ENCODE results near the gene SLC2A1. TPM values are rescaled to one million over a fixed set of nuclear protein-coding genes. Genes with fewer than 3 reads are reported as not detected.
"Not testable (repeated sequence)": the region's sequence is repeated elsewhere in the genome, so short reads cannot be mapped to it uniquely, and the experiment has no call there.

SLC2A1 gene
- total RNA-seq, 2 experiments from 2014 or later = 113 to 123 TPM

GRCh38 chr1:42908046-42908445 lies 50.6 kb downstream of the SLC2A1 start:
- POLR2A ChIA-PET = no interaction called here
- ATAC-seq (no peak), DNase-seq (no peak)
- Mint-ChIP-seq H3K36me3 (ENCODE audit: low read depth) (no peaks in the 10 kb centered on the region), H3K4me1 (ENCODE audit: low read depth) (no peaks in the 10 kb centered on the region), H3K4me3 (no peak overlapping the region), H3K27me3 (ENCODE audit: low read depth) (peaks cover 5% of the 10 kb centered on the region), H3K27ac (no peak overlapping the region), H3K9me3 (ENCODE audit: insufficient read depth) (no peaks in the 10 kb centered on the region)
- CTCF ChIA-PET = no interaction called here

GRCh38 chr1:42904434-42904833 lies 54.2 kb downstream of the SLC2A1 start:
- no peak overlapping the region for H3K27ac Mint-ChIP-seq
- POLR2A ChIA-PET = no interaction called here
- H3K36me3 Mint-ChIP-seq (ENCODE audit: low read depth) = no peaks in the 10 kb centered on the region
- ATAC-seq (no peak), DNase-seq (no peak)
- H3K9me3 Mint-ChIP-seq (ENCODE audit: insufficient read depth) = no peaks in the 10 kb centered on the region
- H3K4me1 Mint-ChIP-seq (ENCODE audit: low read depth) = no peaks in the 10 kb centered on the region
- no peak overlapping the region for H3K4me3 Mint-ChIP-seq
- H3K27me3 Mint-ChIP-seq (ENCODE audit: low read depth) = peaks cover 6% of the 10 kb centered on the region
- CTCF ChIA-PET = interaction anchor here (1.7 to 2.6 kb wide), 2 partner anchors 9 to 169 kb away, joined by 10 to 13 read pairs; no protein-coding TSS in a partner anchor

DNA sequence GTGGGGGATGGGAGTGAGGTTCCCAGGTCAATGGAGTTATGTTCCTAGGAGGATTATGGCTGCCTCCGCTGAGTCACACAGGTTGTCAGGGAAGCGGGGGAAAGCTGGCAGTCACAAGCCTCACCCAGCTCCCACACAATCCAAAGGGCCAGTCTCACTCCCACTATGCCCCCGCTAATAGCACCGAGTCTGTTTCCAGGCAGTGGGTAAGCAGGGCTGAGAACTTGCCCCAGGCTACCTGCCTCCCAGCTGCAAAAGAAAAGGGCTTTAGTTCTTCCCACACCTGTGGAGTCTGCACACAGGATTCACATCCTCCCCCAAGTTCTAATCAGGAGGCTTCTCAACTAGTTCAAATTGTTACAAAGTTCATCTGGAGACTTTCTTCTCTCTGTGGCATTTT lies 58.7 kb downstream of the SLC2A1 start:
- peaks cover 36% of the 10 kb centered on the region for H3K27me3 Mint-ChIP-seq (ENCODE audit: low read depth)
- H3K4me1 Mint-ChIP-seq (ENCODE audit: low read depth); H3K4me3 Mint-ChIP-seq; H3K36me3 Mint-ChIP-seq (ENCODE audit: low read depth); H3K27ac Mint-ChIP-seq; H3K9me3 Mint-ChIP-seq (ENCODE audit: insufficient read depth); DNase-seq; ATAC-seq: not testable (repeated sequence)
- CTCF ChIA-PET = interaction anchor here (1.6 to 2.4 kb wide), 3 partner anchors 13 to 174 kb away, joined by 3 to 11 read pairs (median 6); no protein-coding TSS in a partner anchor
- POLR2A ChIA-PET = interaction anchor here (0.6 kb wide), 1 partner anchor 1726 kb away, joined by 4 read pairs; no protein-coding TSS in a partner anchor

DNA sequence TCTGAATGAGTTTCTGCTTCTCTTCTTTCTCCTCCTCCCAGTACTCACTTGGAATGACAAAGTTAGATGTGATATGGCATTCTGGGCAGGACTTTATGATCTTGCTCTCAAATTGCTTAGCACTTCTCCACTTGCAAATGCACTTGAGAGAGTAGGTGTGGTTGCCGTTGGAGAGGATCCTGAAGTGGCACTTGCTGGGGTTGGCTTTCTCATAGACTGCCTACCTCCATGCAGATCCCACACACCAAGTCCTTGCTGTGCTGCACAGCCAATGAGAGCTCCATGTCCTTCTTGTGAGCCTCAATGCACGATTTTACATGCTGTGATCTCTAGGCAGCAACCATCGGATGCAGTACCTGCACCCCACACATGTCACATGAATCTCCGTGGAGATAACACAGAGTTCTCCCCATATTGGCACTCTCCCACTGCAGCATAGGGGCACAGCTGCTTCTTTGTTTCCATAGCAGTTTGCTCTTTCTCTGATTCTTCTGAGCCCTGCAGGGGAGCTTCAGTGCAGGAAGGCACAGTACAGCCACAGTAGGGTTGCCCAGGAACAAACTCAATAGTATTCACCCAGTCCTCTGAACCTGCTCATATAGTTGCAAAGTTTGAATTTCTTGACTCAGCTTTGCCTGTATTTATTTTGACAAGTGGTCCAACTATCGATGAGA lies 67.1 kb downstream of the SLC2A1 start:
- no peaks in the 10 kb centered on the region for H3K9me3 Mint-ChIP-seq (ENCODE audit: insufficient read depth)
- CTCF ChIA-PET = interaction anchor here (1.6 to 2.3 kb wide), 3 partner anchors 21 to 182 kb away, joined by 4 to 9 read pairs (median 6); no protein-coding TSS in a partner anchor
- ATAC-seq (no peak), DNase-seq (no peak)
- no peak overlapping the region for H3K4me3 Mint-ChIP-seq
- H3K4me1 Mint-ChIP-seq (ENCODE audit: low read depth) = peaks cover 4% of the 10 kb centered on the region
- no peaks in the 10 kb centered on the region for H3K36me3 Mint-ChIP-seq (ENCODE audit: low read depth)
- POLR2A ChIA-PET = no interaction called here
- peaks cover 28% of the 10 kb centered on the region for H3K27me3 Mint-ChIP-seq (ENCODE audit: low read depth)
- no peak overlapping the region for H3K27ac Mint-ChIP-seq

DNA sequence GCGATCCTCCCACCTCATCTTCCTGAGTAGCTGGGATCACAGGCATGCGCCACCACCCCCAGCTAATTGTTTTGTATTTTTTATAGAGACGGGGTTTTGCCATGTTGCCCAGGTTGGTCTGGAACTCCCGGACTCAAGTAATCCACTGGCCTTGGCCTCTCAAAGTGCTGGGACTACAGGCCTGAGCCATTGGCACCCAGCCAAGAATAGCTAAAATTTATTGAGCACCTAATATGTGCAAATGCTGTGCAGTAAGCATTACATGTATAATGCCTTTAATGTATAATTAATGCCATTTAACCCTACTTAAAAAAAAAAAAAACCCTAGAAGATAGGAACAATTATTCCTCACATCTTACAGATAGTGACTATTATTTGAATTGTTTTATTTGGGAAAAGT lies 69.4 kb downstream of the SLC2A1 start:
- DNase-seq = no peak
- POLR2A ChIA-PET = no interaction called here
- Mint-ChIP-seq H3K9me3 (ENCODE audit: insufficient read depth) (no peaks in the 10 kb centered on the region), H3K27me3 (ENCODE audit: low read depth) (peaks cover 8% of the 10 kb centered on the region), H3K27ac (no peak overlapping the region), H3K4me3 (no peak overlapping the region), H3K4me1 (ENCODE audit: low read depth) (peaks cover 4% of the 10 kb centered on the region), H3K36me3 (ENCODE audit: low read depth) (no peaks in the 10 kb centered on the region)
- CTCF ChIA-PET = interaction anchor here (0.8 to 2.2 kb wide), 2 partner anchors 24 to 111 kb away, joined by 4 to 6 read pairs; no protein-coding TSS in a partner anchor
- ATAC-seq = no peak

GRCh38 chr1:42888013-42888633 lies 70.5 kb downstream of the SLC2A1 start:
- Mint-ChIP-seq H3K9me3 (ENCODE audit: insufficient read depth) (no peaks in the 10 kb centered on the region), H3K27ac (no peak overlapping the region), H3K4me3 (no peak overlapping the region), H3K36me3 (ENCODE audit: low read depth) (no peaks in the 10 kb centered on the region), H3K27me3 (ENCODE audit: low read depth) (peaks cover 8% of the 10 kb centered on the region), H3K4me1 (ENCODE audit: low read depth) (peaks cover 4% of the 10 kb centered on the region)
- POLR2A ChIA-PET = interaction anchor here (1.4 kb wide), 1 partner anchor 42 kb away, joined by 3 read pairs; the partner anchor contains the start of gene ZNF691
- DNase-seq (no peak), ATAC-seq (no peak)
- CTCF ChIA-PET = no interaction called here

- no peak for ATAC-seq
- Mint-ChIP-seq H3K4me1 (ENCODE audit: low read depth) (peaks cover 4% of the 10 kb centered on the region), H3K27me3 (ENCODE audit: low read depth) (peaks cover 8% of the 10 kb centered on the region), H3K9me3 (ENCODE audit: insufficient read depth) (no peaks in the 10 kb centered on the region), H3K27ac (no peak overlapping the region), H3K36me3 (ENCODE audit: low read depth) (no peaks in the 10 kb centered on the region), H3K4me3 (no peak overlapping the region)
- CTCF ChIA-PET = interaction anchor here (1.1 kb wide), 1 partner anchor 186 kb away, joined by 3 read pairs; no protein-coding TSS in a partner anchor
- DNase-seq = no peak
- POLR2A ChIA-PET = interaction anchor here (1.4 kb wide), 1 partner anchor 41 kb away, joined by 3 read pairs; the partner anchor contains the start of gene ZNF691
Observed at GRCh38 chr1:42887366-42887765, 71.3 kb downstream of the SLC2A1 start.

- Mint-ChIP-seq H3K4me3 (no peak overlapping the region), H3K9me3 (ENCODE audit: insufficient read depth) (no peaks in the 10 kb centered on the region), H3K27ac (no peak overlapping the region), H3K36me3 (ENCODE audit: low read depth) (no peaks in the 10 kb centered on the region), H3K27me3 (ENCODE audit: low read depth) (peaks cover 8% of the 10 kb centered on the region), H3K4me1 (ENCODE audit: low read depth) (peaks cover under 1% of the 10 kb centered on the region)
- CTCF ChIA-PET = interaction anchor here (1.1 kb wide), 1 partner anchor 186 kb away, joined by 3 read pairs; no protein-coding TSS in a partner anchor
- POLR2A ChIA-PET = interaction anchor here (1.4 kb wide), 1 partner anchor 41 kb away, joined by 3 read pairs; the partner anchor contains the start of gene ZNF691
- no peak for ATAC-seq
- no peak for DNase-seq
Observed at GRCh38 chr1:42886800-42887199, 71.9 kb downstream of the SLC2A1 start.

- Mint-ChIP-seq H3K4me1 (ENCODE audit: low read depth) (no peaks in the 10 kb centered on the region), H3K36me3 (ENCODE audit: low read depth) (no peaks in the 10 kb centered on the region), H3K4me3 (no peak overlapping the region), H3K27me3 (ENCODE audit: low read depth) (peaks cover 3% of the 10 kb centered on the region), H3K27ac (no peak overlapping the region), H3K9me3 (ENCODE audit: insufficient read depth) (no peaks in the 10 kb centered on the region)
- ATAC-seq = no peak
- ChIA-PET POLR2A (no interaction called here), CTCF (interaction anchor here (1.1 kb wide), 1 partner anchor 187 kb away, joined by 3 read pairs; no protein-coding TSS in a partner anchor)
- DNase-seq = no peak
Observed at GRCh38 chr1:42886046-42886739, 72.5 kb downstream of the SLC2A1 start.

GRCh38 chr1:42880384-42880783 lies 78.3 kb downstream of the SLC2A1 start:
- CTCF ChIA-PET = interaction anchor here (2.3 kb wide), 1 partner anchor 193 kb away, joined by 7 read pairs; no protein-coding TSS in a partner anchor
- no peak for ATAC-seq
- no peaks in the 10 kb centered on the region for H3K36me3 Mint-ChIP-seq (ENCODE audit: low read depth)

DNA sequence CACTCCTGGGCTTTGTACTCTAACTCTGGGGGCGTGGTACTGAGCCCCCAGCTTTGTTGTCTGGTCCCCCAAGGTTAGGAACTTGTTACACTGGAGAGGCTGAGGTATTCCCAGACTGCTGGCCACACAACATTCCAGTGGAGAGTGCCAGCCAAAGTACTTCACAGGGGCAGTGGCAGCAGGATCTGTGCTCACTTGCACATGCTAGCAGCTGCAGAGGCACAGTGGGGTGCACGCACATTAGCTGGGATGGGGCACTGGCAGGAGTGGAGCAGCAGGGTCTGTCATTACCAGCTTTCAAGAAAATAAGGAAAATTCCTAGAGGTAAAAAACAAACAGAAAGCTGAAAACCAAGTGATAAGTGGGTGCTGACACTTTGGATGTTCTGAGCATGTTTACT lies 81.3 kb downstream of the SLC2A1 start:
- ATAC-seq = no peak
- H3K9me3 Mint-ChIP-seq (ENCODE audit: insufficient read depth) = peaks cover 3% of the 10 kb centered on the region
- peaks cover 2% of the 10 kb centered on the region for H3K4me1 Mint-ChIP-seq (ENCODE audit: low read depth)
- no peak overlapping the region for H3K4me3 Mint-ChIP-seq
- CTCF ChIA-PET = no interaction called here
- no peak for DNase-seq
- no peak overlapping the region for H3K27ac Mint-ChIP-seq
- POLR2A ChIA-PET = no interaction called here
- H3K27me3 Mint-ChIP-seq (ENCODE audit: low read depth) = peaks cover 8% of the 10 kb centered on the region
- no peaks in the 10 kb centered on the region for H3K36me3 Mint-ChIP-seq (ENCODE audit: low read depth)

More at GRCh38 chr1:42880384-42880783, 78.3 kb downstream of the SLC2A1 start:
- DNase-seq = no peak
- no peaks in the 10 kb centered on the region for H3K9me3 Mint-ChIP-seq (ENCODE audit: insufficient read depth)
- H3K27me3 Mint-ChIP-seq (ENCODE audit: low read depth) = peaks cover 8% of the 10 kb centered on the region
- no peaks in the 10 kb centered on the region for H3K4me1 Mint-ChIP-seq (ENCODE audit: low read depth)
- no peak overlapping the region for H3K4me3 Mint-ChIP-seq
- no peak overlapping the region for H3K27ac Mint-ChIP-seq
- POLR2A ChIA-PET = no interaction called here
